HG02884 (cell line): ENCODE results near the gene PPFIA1.

Experiments used
- ATAC-seq: cut with Tn5 transposase; IDR thresholded peaks from one replicate; pipeline ENCODE4 v1.9.1; 2021; ENCODE audit warnings: mild to moderate bottlenecking, moderate library complexity; ENCODE audit not compliant: unreplicated experiment

The PPFIA1 gene

GRCh38 chr11:70352601-70353000, 82.1 kb downstream of the PPFIA1 start:
- ATAC-seq, result no peak

- ATAC-seq, result no peak
Measured at GRCh38 chr11:70353329-70353728, 82.8 kb downstream of the PPFIA1 start.

GRCh38 chr11:70353900-70354568, 83.5 kb downstream of the PPFIA1 start:
- no peak for ATAC-seq

GRCh38 chr11:70354629-70355028, 84.1 kb downstream of the PPFIA1 start:
- no peak for ATAC-seq

- no peak for ATAC-seq
Measured at GRCh38 chr11:70358753-70359152, 88.3 kb downstream of the PPFIA1 start.

GRCh38 chr11:70359451-70360205, 89.1 kb downstream of the PPFIA1 start:
- ATAC-seq, result no peak

- ATAC-seq, result no peak
Measured at GRCh38 chr11:70360211-70360610, 89.7 kb downstream of the PPFIA1 start.

GRCh38 chr11:70364178-70364577, 93.7 kb downstream of the PPFIA1 start:
- ATAC-seq, result no peak

GRCh38 chr11:70364745-70365543, 94.5 kb downstream of the PPFIA1 start:
- ATAC-seq, result no peak

- no peak for ATAC-seq
Measured at GRCh38 chr11:70365544-70365927, 95.0 kb downstream of the PPFIA1 start.

- ATAC-seq, result no peak
Measured at GRCh38 chr11:70367071-70367470, 96.6 kb downstream of the PPFIA1 start.

- no peak for ATAC-seq
Measured at GRCh38 chr11:70368961-70369360, 98.5 kb downstream of the PPFIA1 start.

GRCh38 chr11:70371241-70371640, 100.8 kb downstream of the PPFIA1 start:
- no peak for ATAC-seq

GRCh38 chr11:70372076-70372475, 101.6 kb downstream of the PPFIA1 start:
- ATAC-seq, result no peak

GRCh38 chr11:70376621-70377020, 106.1 kb downstream of the PPFIA1 start:
- ATAC-seq, result no peak

GRCh38 chr11:70377645-70378044, 107.2 kb downstream of the PPFIA1 start:
- no peak for ATAC-seq

- ATAC-seq, result no peak
Measured at GRCh38 chr11:70378506-70379134, 108.1 kb downstream of the PPFIA1 start.

- ATAC-seq, result no peak
Measured at GRCh38 chr11:70381350-70381749, 110.9 kb downstream of the PPFIA1 start.

GRCh38 chr11:70381872-70382861, 111.7 kb downstream of the PPFIA1 start:
- no peak for ATAC-seq
